Suprapubic skin (tissue), 4 donors: ENCODE measurements around the gene IQCN. TPM values are rescaled to one million over a fixed set of nuclear protein-coding genes. Genes with fewer than 3 reads are reported as not detected.

Experiments used
- DNase-seq, 2 donors: peaks; one replicate each; pipeline ENCODE4 v3.0.0-alpha.2; 2019; ENCODE audit warnings: low spot score in 2 of 2
- H3K27ac ChIP-seq: fragments of 200-600 bp; sonication (generic); one replicate; pipeline ENCODE4 v1.5.1; 2019
- H3K27me3 ChIP-seq: fragments of 200-600 bp; sonication (generic); one replicate; pipeline ENCODE4 v1.5.1; 2019
- H3K36me3 ChIP-seq: fragments of 200-600 bp; sonication (generic); one replicate; pipeline ENCODE4 v1.5.1; 2019
- H3K4me1 ChIP-seq: fragments of 200-600 bp; sonication (generic); one replicate; pipeline ENCODE4 v1.5.1; 2019
- H3K4me3 ChIP-seq: fragments of 200-600 bp; sonication (generic); one replicate; pipeline ENCODE4 v1.5.1; 2019; ENCODE audit warnings: mild to moderate bottlenecking
- H3K9me3 ChIP-seq: fragments of 200-600 bp; sonication (generic); one replicate; pipeline ENCODE4 v1.5.1; 2019
- EP300 ChIP-seq: sonication (generic); formaldehyde crosslinking; IDR thresholded peaks from one replicate; pipeline ENCODE4 v1.6.1; 2017; ENCODE audit warnings: antibody characterized with exemption
- POLR2A ChIP-seq, 2 donors: fragments of 450-650 bp; IDR thresholded peaks; one replicate each; pipeline ENCODE4 v1.6.1; 2017; ENCODE audit warnings: antibody characterized with exemption in 2 of 2, mild to moderate bottlenecking in 2 of 2, moderate library complexity in 2 of 2
- POLR2AphosphoS5 ChIP-seq, 3 donors: sonication (generic); formaldehyde crosslinking; IDR thresholded peaks; one replicate each; pipeline ENCODE4 v1.6.1; 2017; ENCODE audit warnings: antibody characterized with exemption in 3 of 3
- WGBS: methylation state at CpG from one replicate; pipeline ENCODE4 v1.1.5; 2018; 5-methylcytosine and 5-hydroxymethylcytosine counted together
- total RNA-seq, 4 donors: library from RNA; depleted of rRNA; stranded (reverse); fragments of >200 nt; gene quantifications; one replicate each; pipeline ENCODE4 v1.1.0, GENCODE V29; 2016
- TF ChIP-seq, protein P1 (sequence below), 2 donors: fragments of 200-600 bp in 1 of 2; fragments of 450-650 bp in 1 of 2; sonication (generic) in 1 of 2; IDR thresholded peaks; one replicate each; pipeline ENCODE4 v1.5.1; 2016 to 2019; ENCODE audit warnings: antibody characterized with exemption in 2 of 2, mild to moderate bottlenecking in 1 of 2, moderate library complexity in 1 of 2

IQCN gene
- total RNA-seq, 4 donors from 2014 or later = 8.1 to 27.6 (median 13.6) TPM

DNA sequence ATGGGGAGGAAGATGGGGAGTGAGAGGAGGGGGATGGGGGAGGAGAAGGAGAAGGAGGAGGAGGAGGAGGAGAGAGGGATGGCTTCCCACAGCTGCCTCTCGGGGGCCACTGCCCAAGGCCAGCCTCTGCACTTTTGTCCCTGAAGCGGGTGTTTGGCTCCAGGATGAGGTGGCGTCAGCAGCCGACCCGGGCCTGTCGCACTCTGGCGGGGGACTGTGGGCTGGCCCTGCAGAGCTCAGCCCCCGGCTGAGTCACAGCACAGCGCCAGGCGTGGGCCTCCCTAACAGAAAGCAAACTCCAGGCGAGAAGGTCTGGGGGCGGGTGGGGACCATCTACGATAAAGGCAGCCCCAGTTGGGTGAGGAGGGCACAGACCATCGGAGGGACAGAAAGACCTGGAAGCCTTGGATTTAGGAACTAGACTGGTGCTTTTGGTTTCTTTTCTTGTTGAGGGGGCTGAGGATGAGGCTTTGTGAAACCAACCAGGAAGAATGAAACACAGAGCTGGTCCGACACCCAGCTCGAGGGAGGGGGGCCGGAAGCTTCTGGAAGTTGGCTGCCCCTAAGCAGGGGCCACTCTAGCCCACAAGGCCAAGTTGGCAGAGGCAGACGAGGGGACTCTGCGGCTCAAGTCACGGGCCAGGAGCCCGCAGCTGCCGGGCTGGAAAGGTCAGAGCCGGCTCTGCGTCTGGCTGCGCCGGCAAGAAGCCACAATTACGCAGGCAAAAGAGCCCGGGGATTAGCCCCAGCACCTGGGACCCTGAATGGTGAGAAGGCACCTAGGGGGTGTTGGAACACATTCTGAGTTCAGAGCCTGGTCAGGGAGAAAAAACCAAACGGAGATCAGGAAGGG is 30.4 kb upstream of the IQCN start:
- DNase-seq = peak; percentile 94 to 96
- H3K4me3 ChIP-seq = peak overlapping the region; percentile 46
- H3K4me1 ChIP-seq = peaks cover 63% of the 10 kb centered on the region
- no peaks in the 10 kb centered on the region for H3K27me3 ChIP-seq
- H3K9me3 ChIP-seq = no peaks in the 10 kb centered on the region
- TF ChIP-seq EP300 (no peak), POLR2A (IDR thresholded peaks at IDR 0.05) (peak in 1 of 2 donors; percentile 82), POLR2AphosphoS5 (IDR thresholded peaks at IDR 0.05) (peak in 2 of 3 donors; percentile 17 to 67)
- peaks cover 15% of the 10 kb centered on the region for H3K36me3 ChIP-seq
- H3K27ac ChIP-seq = peak overlapping the region; percentile 95
- 16% methylated on average over 28 of the region's 29 CpGs for WGBS

DNA sequence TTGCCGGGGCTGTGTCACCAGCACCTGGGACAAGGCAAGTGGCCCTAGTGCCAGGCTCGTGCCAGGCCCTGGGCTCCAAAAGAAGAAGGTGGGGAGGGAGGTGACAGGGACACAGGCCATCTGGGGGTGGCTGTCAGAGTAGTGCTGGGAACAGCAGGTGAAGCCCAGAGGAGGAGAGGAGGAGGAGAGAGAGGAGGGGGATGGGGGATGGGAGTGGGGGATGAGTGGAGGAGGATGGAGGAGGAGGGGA is 29.9 kb upstream of the IQCN start:
- peaks cover 63% of the 10 kb centered on the region for H3K4me1 ChIP-seq
- H3K36me3 ChIP-seq = peaks cover 9% of the 10 kb centered on the region
- no peaks in the 10 kb centered on the region for H3K27me3 ChIP-seq
- no peak for DNase-seq
- WGBS = 40% methylated on average over 2 of the region's 2 CpGs
- H3K27ac ChIP-seq = peak overlapping the region; percentile 95
- peak overlapping the region; percentile 46 for H3K4me3 ChIP-seq
- H3K9me3 ChIP-seq = no peaks in the 10 kb centered on the region
- TF ChIP-seq, protein P1, sequence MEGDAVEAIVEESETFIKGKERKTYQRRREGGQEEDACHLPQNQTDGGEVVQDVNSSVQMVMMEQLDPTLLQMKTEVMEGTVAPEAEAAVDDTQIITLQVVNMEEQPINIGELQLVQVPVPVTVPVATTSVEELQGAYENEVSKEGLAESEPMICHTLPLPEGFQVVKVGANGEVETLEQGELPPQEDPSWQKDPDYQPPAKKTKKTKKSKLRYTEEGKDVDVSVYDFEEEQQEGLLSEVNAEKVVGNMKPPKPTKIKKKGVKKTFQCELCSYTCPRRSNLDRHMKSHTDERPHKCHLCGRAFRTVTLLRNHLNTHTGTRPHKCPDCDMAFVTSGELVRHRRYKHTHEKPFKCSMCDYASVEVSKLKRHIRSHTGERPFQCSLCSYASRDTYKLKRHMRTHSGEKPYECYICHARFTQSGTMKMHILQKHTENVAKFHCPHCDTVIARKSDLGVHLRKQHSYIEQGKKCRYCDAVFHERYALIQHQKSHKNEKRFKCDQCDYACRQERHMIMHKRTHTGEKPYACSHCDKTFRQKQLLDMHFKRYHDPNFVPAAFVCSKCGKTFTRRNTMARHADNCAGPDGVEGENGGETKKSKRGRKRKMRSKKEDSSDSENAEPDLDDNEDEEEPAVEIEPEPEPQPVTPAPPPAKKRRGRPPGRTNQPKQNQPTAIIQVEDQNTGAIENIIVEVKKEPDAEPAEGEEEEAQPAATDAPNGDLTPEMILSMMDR (IDR thresholded peaks at IDR 0.05) = no peak
- TF ChIP-seq EP300 (no peak), POLR2A (IDR thresholded peaks at IDR 0.05) (no peak), POLR2AphosphoS5 (IDR thresholded peaks at IDR 0.05) (no peak)

DNA sequence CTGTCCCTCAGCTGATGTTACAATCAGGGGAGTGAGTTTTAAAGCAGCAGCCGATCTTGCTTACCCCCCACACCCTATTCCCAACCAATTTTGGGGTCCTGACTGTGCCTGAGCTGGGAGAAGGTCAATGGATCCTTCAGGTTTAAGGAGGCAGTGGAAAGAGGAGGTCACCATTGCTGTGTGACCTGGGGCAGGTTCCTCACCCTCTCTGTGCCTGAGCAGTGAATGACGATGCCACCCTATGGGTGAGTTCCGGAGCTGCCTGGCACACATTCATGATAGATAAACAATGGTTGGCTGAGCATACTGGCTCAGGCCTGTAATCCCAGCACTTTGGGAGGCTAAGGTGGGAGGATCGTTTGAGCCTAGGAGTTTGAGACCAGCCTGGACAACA is 27.5 kb upstream of the IQCN start:
- Histone ChIP-seq H3K9me3 (no peaks in the 10 kb centered on the region), H3K36me3 (no peaks in the 10 kb centered on the region), H3K27ac (peak overlapping the region; percentile 72), H3K27me3 (no peaks in the 10 kb centered on the region), H3K4me3 (no peak overlapping the region), H3K4me1 (peaks cover 55% of the 10 kb centered on the region)
- no peak for TF ChIP-seq EP300
- TF ChIP-seq, protein P1 (IDR thresholded peaks at IDR 0.05) = no peak
- DNase-seq = no peak
- WGBS = 66% methylated on average over 4 of the region's 4 CpGs

DNA sequence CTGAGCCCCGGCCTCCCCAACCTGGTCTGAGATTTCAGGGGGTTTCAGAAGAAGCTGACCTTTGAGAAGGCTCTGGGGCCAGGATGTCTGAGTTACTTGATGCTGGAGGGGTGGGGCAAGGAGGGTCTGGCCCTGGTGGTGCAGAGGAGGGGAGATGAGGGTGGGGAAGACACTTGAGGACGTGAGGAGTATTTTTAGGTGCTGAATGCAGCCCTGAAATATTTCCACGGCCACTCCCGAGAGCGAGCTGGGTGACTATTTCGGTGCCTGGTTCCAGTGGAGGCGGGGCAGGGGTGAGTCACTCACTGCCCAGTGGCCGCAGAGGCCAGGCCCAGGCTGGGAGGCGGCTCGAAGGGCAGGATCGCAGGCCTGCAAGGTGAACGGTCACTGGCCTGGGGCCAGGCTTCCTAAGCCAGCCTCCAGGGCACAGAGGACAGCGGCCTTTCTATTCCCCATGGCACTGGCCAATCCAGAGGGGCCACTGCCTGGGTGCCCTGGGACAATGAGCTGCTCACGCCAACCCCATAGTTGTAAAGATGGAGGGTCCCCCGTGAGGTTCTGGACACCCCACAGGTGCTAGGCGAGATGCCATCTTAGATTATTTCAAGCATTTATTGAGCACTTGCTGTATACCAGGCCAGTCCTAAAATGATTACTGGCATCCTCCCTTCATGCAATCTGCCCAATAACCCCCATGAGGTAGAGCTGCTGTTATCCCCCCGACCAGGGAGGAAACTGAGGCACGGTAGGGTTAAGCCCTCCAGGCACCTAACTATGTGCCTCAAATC is 26.9 kb upstream of the IQCN start:
- Histone ChIP-seq H3K9me3 (no peaks in the 10 kb centered on the region), H3K36me3 (no peaks in the 10 kb centered on the region), H3K4me1 (peaks cover 50% of the 10 kb centered on the region), H3K27me3 (no peaks in the 10 kb centered on the region), H3K27ac (peak overlapping the region; percentile 72), H3K4me3 (no peak overlapping the region)
- peak in 1 of 2 donors; percentile 90 for DNase-seq
- TF ChIP-seq POLR2A (IDR thresholded peaks at IDR 0.05) (no peak), POLR2AphosphoS5 (IDR thresholded peaks at IDR 0.05) (peak in 1 of 3 donors; percentile 12), EP300 (no peak)
- TF ChIP-seq, protein P1 (IDR thresholded peaks at IDR 0.05) = no peak
- 50% methylated on average over 11 of the region's 18 CpGs for WGBS

DNA sequence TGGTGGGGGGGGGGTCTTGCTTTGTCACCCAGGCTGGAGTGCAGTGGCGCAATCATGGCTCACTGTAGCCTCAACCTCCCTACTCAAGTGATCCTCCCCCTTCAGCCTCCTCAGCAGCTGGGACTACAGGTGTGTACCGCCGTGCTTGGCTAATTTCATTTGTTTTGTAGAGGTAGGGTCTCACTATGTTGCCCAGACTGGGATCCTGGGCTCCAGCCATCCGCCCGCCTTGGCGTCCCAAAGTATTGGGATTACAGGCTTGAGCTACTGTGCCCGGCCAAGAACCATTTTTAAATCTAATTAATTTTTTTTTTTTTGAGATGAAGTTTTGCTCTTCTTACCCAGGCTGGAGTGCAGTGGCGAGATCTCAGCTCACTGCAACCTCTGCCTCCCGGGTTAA is 25.4 kb upstream of the IQCN start:
- DNase-seq = no peak
- 93% methylated on average over 9 of the region's 9 CpGs for WGBS
- no peak overlapping the region for H3K4me3 ChIP-seq
- no peak overlapping the region for H3K27ac ChIP-seq
- TF ChIP-seq, protein P1 (IDR thresholded peaks at IDR 0.05) = no peak
- TF ChIP-seq POLR2AphosphoS5 (IDR thresholded peaks at IDR 0.05) (no peak), POLR2A (IDR thresholded peaks at IDR 0.05) (no peak), EP300 (no peak)
- no peaks in the 10 kb centered on the region for H3K27me3 ChIP-seq
- H3K4me1 ChIP-seq = peaks cover 39% of the 10 kb centered on the region
- no peaks in the 10 kb centered on the region for H3K9me3 ChIP-seq
- H3K36me3 ChIP-seq = no peaks in the 10 kb centered on the region
